Transverse colon (tissue), 4 donors: ENCODE measurements around the gene ANKRD12. TPM values are rescaled to one million over a fixed set of nuclear protein-coding genes. Genes with fewer than 3 reads are reported as not detected.

ENCODE experiments used
- DNase-seq: peaks from one replicate; pipeline ENCODE4 v3.0.0-alpha.2; 2019
- H3K27ac ChIP-seq, 4 donors: fragments of 200-600 bp; sonication (generic); 2 replicates each; pipeline ENCODE4 v1.5.1; 2016 to 2018; ENCODE audit warnings: inconsistent platforms in 4 of 4
- H3K27me3 ChIP-seq: fragments of 200-600 bp; sonication (generic); 2 replicates; pipeline ENCODE4 v1.5.1; 2017; ENCODE audit warnings: inconsistent platforms
- H3K36me3 ChIP-seq, 4 donors: fragments of 200-600 bp; sonication (generic); 2 replicates each; pipeline ENCODE4 v1.5.1; 2017 to 2019; ENCODE audit warnings: inconsistent platforms in 4 of 4
- H3K4me1 ChIP-seq, 4 donors: fragments of 200-600 bp; sonication (generic); 2 replicates each; pipeline ENCODE4 v1.5.1; 2017 to 2020; ENCODE audit warnings: inconsistent platforms in 4 of 4
- H3K4me3 ChIP-seq, 4 donors: fragments of 200-600 bp; sonication (generic); 1 replicate in 1 of 4; 2 replicates in 3 of 4; pipeline versions ENCODE4 v1.5.1 to v1.6.1; 2017 to 2019; ENCODE audit warnings: inconsistent platforms in 4 of 4
- H3K9me3 ChIP-seq, 2 donors: fragments of 200-600 bp; sonication (generic); 2 replicates each; pipeline ENCODE4 v1.5.1; 2017 to 2019; ENCODE audit warnings: inconsistent platforms in 2 of 2
- EP300 ChIP-seq: sonication (generic); formaldehyde crosslinking; IDR thresholded peaks from one replicate; pipeline ENCODE4 v1.6.1; 2017; ENCODE audit warnings: antibody characterized with exemption, low read depth
- POLR2A ChIP-seq: fragments of 450-650 bp; IDR thresholded peaks from one replicate; pipeline ENCODE4 v1.6.1; 2016; ENCODE audit warnings: antibody characterized with exemption, mild to moderate bottlenecking, moderate library complexity
- POLR2AphosphoS5 ChIP-seq, 3 donors: sonication (generic); formaldehyde crosslinking; IDR thresholded peaks; one replicate each; pipeline ENCODE4 v1.6.1; 2016; ENCODE audit warnings: antibody characterized with exemption in 3 of 3
- WGBS, 2 donors: methylation state at CpG; one replicate each; pipeline ENCODE4 v1.1.5; 2018; ENCODE audit warnings: low coverage in 1 of 2; 5-methylcytosine and 5-hydroxymethylcytosine counted together
- in situ Hi-C, 4 donors: fragments of 200-750 bp; cut with MboI; loops; one replicate each; pipeline versions ENCODE4 v1.15.0 to v1.15.1; 2017; ENCODE audit warnings: low sequenced_read_pairs in 3 of 4, low pct_ligation_motif_present in 1 of 4, low pct_unique_long_range_greater_than_20kb in 1 of 4
- intact Hi-C: fragments of 100-400 bp; cut with DNase I; formaldehyde crosslinking; loops from one replicate; pipeline ENCODE4 v1.15.1; 2023; ENCODE audit warnings: low total_unique reads
- total RNA-seq, 4 donors: library from RNA; depleted of rRNA; stranded (reverse); fragments of >200 nt; gene quantifications; one replicate each; pipeline ENCODE4 v1.1.0, GENCODE V29; 2016
- TF ChIP-seq, protein P1 (sequence below), 5 experiments: fragments of 200-600 bp in 3 of 5; fragments of 450-650 bp in 2 of 5; sonication (generic) in 3 of 5; IDR thresholded peaks; 1 replicate in 2 of 5; 2 replicates in 3 of 5; pipeline ENCODE4 v1.5.1; 2016 to 2017; ENCODE audit warnings: antibody characterized with exemption in 5 of 5, inconsistent platforms in 3 of 5, mild to moderate bottlenecking in 2 of 5, moderate library complexity in 1 of 5

The ANKRD12 gene
- total RNA-seq, 4 donors from 2014 or later = 17.5 to 91.8 (median 59.1) TPM

- Histone ChIP-seq H3K4me1 (no peaks in the 10 kb centered on the region), H3K27ac (no peak overlapping the region), H3K27me3 (no peaks in the 10 kb centered on the region), H3K9me3 (no peaks in the 10 kb centered on the region), H3K4me3 (no peak overlapping the region), H3K36me3 (no peaks in the 10 kb centered on the region)
- 86% methylated on average over 2 of the region's 2 CpGs for WGBS, 2 donors
- in situ Hi-C loops = no loop called here
- TF ChIP-seq POLR2A = no peak
- TF ChIP-seq, protein P1, sequence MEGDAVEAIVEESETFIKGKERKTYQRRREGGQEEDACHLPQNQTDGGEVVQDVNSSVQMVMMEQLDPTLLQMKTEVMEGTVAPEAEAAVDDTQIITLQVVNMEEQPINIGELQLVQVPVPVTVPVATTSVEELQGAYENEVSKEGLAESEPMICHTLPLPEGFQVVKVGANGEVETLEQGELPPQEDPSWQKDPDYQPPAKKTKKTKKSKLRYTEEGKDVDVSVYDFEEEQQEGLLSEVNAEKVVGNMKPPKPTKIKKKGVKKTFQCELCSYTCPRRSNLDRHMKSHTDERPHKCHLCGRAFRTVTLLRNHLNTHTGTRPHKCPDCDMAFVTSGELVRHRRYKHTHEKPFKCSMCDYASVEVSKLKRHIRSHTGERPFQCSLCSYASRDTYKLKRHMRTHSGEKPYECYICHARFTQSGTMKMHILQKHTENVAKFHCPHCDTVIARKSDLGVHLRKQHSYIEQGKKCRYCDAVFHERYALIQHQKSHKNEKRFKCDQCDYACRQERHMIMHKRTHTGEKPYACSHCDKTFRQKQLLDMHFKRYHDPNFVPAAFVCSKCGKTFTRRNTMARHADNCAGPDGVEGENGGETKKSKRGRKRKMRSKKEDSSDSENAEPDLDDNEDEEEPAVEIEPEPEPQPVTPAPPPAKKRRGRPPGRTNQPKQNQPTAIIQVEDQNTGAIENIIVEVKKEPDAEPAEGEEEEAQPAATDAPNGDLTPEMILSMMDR (IDR thresholded peaks at IDR 0.05) = no peak
- TF ChIP-seq EP300 = no peak
- TF ChIP-seq POLR2AphosphoS5 (IDR thresholded peaks at IDR 0.05) = no peak
- DNase-seq = no peak
- intact Hi-C loops = no loop called here
These were observed 64.6 kb downstream of the ANKRD12 start for GRCh38 chr18:9201224-9201623.

- DNase-seq = no peak
- Histone ChIP-seq H3K9me3 (no peaks in the 10 kb centered on the region), H3K27ac (no peak overlapping the region), H3K27me3 (no peaks in the 10 kb centered on the region), H3K4me3 (no peak overlapping the region), H3K36me3 (peaks cover 0 to 12% (median 6%) of the 10 kb centered on the region in 4 donors), H3K4me1 (no peaks in the 10 kb centered on the region)
- intact Hi-C loops = no loop called here
- TF ChIP-seq POLR2AphosphoS5 (IDR thresholded peaks at IDR 0.05) (no peak), EP300 (no peak), POLR2A (no peak)
- TF ChIP-seq, protein P1 (IDR thresholded peaks at IDR 0.05) = no peak
- WGBS, 2 donors = 94 to 95% methylated on average over 4 to 5 of the region's 5 CpGs
- in situ Hi-C loops = no loop called here
These were observed 68.1 kb downstream of the ANKRD12 start for GRCh38 chr18:9204659-9205058.

GRCh38 chr18:9206421-9206820 lies 69.8 kb downstream of the ANKRD12 start:
- no peak for DNase-seq
- intact Hi-C loops (no loop called here), in situ Hi-C loops (no loop called here)
- Histone ChIP-seq H3K9me3 (no peaks in the 10 kb centered on the region), H3K4me1 (no peaks in the 10 kb centered on the region), H3K36me3 (peaks cover 0 to 15% (median 7%) of the 10 kb centered on the region in 4 donors), H3K27ac (no peak overlapping the region), H3K4me3 (no peak overlapping the region), H3K27me3 (no peaks in the 10 kb centered on the region)
- WGBS, 2 donors = 74 to 77% methylated on average over 2 to 3 of the region's 3 CpGs
- TF ChIP-seq EP300 (no peak), POLR2A (no peak), POLR2AphosphoS5 (IDR thresholded peaks at IDR 0.05) (no peak)
- TF ChIP-seq, protein P1 (IDR thresholded peaks at IDR 0.05) = no peak

DNA sequence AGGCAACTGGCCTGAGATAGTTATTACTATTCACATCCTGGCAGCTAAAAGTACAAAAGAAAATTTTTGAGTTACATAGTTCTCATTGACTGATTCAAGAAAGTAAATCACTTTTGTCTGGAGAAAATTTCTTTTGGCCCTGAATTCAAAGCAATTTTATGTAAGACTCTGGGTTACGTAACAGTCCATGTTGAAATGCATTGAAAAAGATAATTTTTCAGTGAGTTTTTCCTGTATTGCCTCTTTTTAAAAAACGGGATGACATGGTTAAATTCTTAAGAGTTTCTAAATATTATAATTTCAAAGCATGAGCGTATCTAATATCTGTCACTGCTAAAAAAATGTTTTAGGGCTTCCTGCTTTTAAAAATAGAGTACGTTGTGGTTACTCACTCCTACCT lies 72.7 kb downstream of the ANKRD12 start:
- no peaks in the 10 kb centered on the region for H3K27me3 ChIP-seq
- peaks cover 0 to 37% (median 12%) of the 10 kb centered on the region in 4 donors for H3K36me3 ChIP-seq
- H3K9me3 ChIP-seq = no peaks in the 10 kb centered on the region
- H3K27ac ChIP-seq = no peak overlapping the region
- H3K4me1 ChIP-seq = no peaks in the 10 kb centered on the region
- in situ Hi-C loops = no loop called here
- intact Hi-C loops = no loop called here
- 79 to 90% methylated on average over 4 of the region's 4 CpGs for WGBS, 2 donors
- DNase-seq = no peak
- TF ChIP-seq POLR2AphosphoS5 (IDR thresholded peaks at IDR 0.05) (no peak), EP300 (no peak), POLR2A (no peak)
- TF ChIP-seq, protein P1 (IDR thresholded peaks at IDR 0.05) = no peak
- H3K4me3 ChIP-seq = no peak overlapping the region
